Peyer's patch (tissue), 4 donors: ENCODE results near the gene LMOD1.

Source experiments
- CTCF ChIP-seq, 6 experiments: fragments of 450-650 bp in 4 of 6; fragments of 200-600 bp in 2 of 6; sonication (generic) in 1 of 6; IDR thresholded peaks; one replicate each; pipeline ENCODE4 v1.5.1; 2017 to 2019; ENCODE audit warnings: antibody characterized with exemption in 6 of 6, mild to moderate bottlenecking in 3 of 6, moderate library complexity in 1 of 6
- POLR2A ChIP-seq, 2 donors: fragments of 450-650 bp; IDR thresholded peaks; one replicate each; pipeline ENCODE4 v1.5.1; 2017; ENCODE audit warnings: antibody characterized with exemption in 2 of 2, mild to moderate bottlenecking in 2 of 2, moderate library complexity in 2 of 2

- no peak for TF ChIP-seq CTCF (IDR thresholded peaks at IDR 0.05)
- no peak for TF ChIP-seq POLR2A (IDR thresholded peaks at IDR 0.05)
Measured at GRCh38 chr1:201955729-201956143, 9.4 kb upstream of the LMOD1 start.
